Spinal cord (tissue), 10 donors: ENCODE measurements around the gene GKN2. TPM values are rescaled to one million over a fixed set of nuclear protein-coding genes. Genes with fewer than 3 reads are reported as not detected.

Experiments used
- DNase-seq, 6 donors: peaks; one replicate each; pipeline versions ENCODE4 v3.0.0 to v3.0.0-alpha.2; 2013 to 2015; ENCODE audit warnings: low spot score in 6 of 6, low read depth in 4 of 6
- H3K27ac ChIP-seq: one replicate; pipeline ENCODE4 v1.5.1; 2013; ENCODE audit warnings: low read depth, low read length, control low read depth
- H3K27me3 ChIP-seq: one replicate; pipeline ENCODE4 v1.6.1; 2013; ENCODE audit warnings: low read length; ENCODE audit not compliant: control insufficient read depth, insufficient read depth
- H3K36me3 ChIP-seq: one replicate; pipeline ENCODE4 v1.6.1; 2013; ENCODE audit warnings: low read length; ENCODE audit not compliant: control insufficient read depth, insufficient read depth
- H3K4me1 ChIP-seq: one replicate; pipeline ENCODE4 v1.6.1; 2013; ENCODE audit warnings: low read length; ENCODE audit not compliant: control insufficient read depth, insufficient read depth
- H3K4me3 ChIP-seq: one replicate; pipeline ENCODE4 v1.5.1; 2013; ENCODE audit warnings: low read depth, low read length, control low read depth
- H3K9me3 ChIP-seq: one replicate; pipeline ENCODE4 v1.6.1; 2013; ENCODE audit warnings: low read length; ENCODE audit not compliant: control insufficient read depth, insufficient read depth
- WGBS: methylation state at CpG from one replicate; pipeline ENCODE4 v1.1.5; 2013; ENCODE audit warnings: missing lambda C conversion rate; ENCODE audit not compliant: insufficient coverage; 5-methylcytosine and 5-hydroxymethylcytosine counted together
- long read RNA-seq, 4 donors: transcript quantifications; one replicate each; lab custom pipeline, GENCODE V29; 2026
- polyA plus RNA-seq, 2 donors: library from polyadenylated mRNA; unstranded; fragments of 120-200 nt; gene quantifications; one replicate each; pipeline ENCODE4 v1.2.1, GENCODE V29; 2013; ENCODE audit not compliant: insufficient read length in 2 of 2
- total RNA-seq, 2 donors: library from RNA; depleted of rRNA in 1 of 2; stranded (reverse); fragments of 120-200 nt in 1 of 2; fragments of >200 nt in 1 of 2; gene quantifications; one replicate each; pipeline versions ENCODE4 v1.2.3 to v1.2.4, GENCODE V29; 2013 to 2014
- donor health status: healthy.

GKN2 gene
- total RNA-seq (not detected), polyA plus RNA-seq (not detected)
- long read RNA-seq, donor 1 = 0 reads
- long read RNA-seq, donor 2 = 0 reads
- long read RNA-seq, donor 3 = 0 reads
- long read RNA-seq, donor 4, partial matches to known transcripts = 0 of 3 reads
- long read RNA-seq, donor 4, other reads (novel, unspliced or antisense) = 0 of 3 reads

DNA sequence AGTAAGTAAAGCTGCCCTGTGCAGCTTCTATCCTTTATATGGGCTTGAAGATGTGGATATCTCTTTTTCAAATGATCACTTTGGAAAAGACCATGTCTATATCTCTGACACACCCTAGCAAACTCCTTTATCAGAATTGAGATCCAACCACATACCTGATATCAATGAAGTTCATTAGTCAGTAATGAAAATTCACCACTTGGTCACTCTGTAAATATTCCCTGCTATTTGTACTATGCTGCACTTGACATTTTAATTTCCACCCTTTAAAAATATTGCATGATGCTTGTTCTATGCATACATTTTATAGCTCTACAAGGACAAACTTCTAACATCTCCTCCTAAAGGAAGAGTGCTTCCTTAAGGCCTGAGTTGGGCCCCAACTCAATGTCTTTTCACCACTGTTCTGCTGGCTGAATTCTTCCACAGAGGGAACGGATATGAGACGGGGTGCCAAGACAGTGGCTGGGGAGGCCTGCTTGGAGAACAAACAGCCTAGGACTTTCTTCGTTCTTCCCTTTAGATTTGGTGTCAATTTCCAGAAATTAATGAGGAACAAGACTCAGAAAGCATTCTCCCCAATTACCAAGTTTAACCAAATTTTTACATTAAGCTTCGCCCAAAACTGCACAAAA, at the start of gene GKN2:
GKN2 (minus strand) TSS at position 7 of the 635 bp plus-strand sequence. CDS start 32 bp downstream, outside the sequence.
- Histone ChIP-seq H3K27me3 (no peaks in the 10 kb centered on the region), H3K9me3 (no peaks in the 10 kb centered on the region), H3K4me3 (no peak within 1 kb of the TSS), H3K4me1 (no peaks in the 10 kb centered on the region), H3K36me3 (no peaks in the 10 kb centered on the region), H3K27ac (no peak within 1 kb of the TSS)
- no peak for DNase-seq
- WGBS = 88% methylated on average over 2 of the region's 4 CpGs

GRCh38 chr2:69001879-69002278, 49.2 kb upstream of the GKN2 start:
- Histone ChIP-seq H3K27ac (no peak overlapping the region), H3K9me3 (no peaks in the 10 kb centered on the region), H3K27me3 (no peaks in the 10 kb centered on the region), H3K4me3 (no peak overlapping the region), H3K36me3 (no peaks in the 10 kb centered on the region), H3K4me1 (no peaks in the 10 kb centered on the region)
- DNase-seq = no peak

DNA sequence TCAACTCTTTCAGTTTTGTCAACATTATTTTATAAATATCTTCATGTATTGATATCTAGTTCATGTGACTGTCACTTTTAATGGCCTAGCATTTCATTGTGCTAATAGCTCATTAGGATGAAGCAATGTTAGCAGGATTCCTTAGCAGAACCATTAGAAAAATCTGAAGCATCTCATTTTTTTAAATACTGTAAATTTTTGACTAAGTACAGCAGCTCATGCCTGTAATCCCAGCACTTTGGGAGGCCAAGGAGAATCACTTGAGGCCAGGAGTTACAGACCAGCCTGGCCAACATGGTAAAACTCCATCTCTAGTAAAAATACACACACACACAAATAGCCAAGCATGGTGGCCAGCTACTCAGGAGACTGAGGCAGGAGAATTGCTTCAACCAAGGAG, 44.7 kb upstream of the GKN2 start:
- DNase-seq = no peak
- Histone ChIP-seq H3K27ac (no peak overlapping the region), H3K9me3 (no peaks in the 10 kb centered on the region), H3K36me3 (no peaks in the 10 kb centered on the region), H3K4me3 (no peak overlapping the region), H3K4me1 (peaks cover 6% of the 10 kb centered on the region), H3K27me3 (no peaks in the 10 kb centered on the region)

- peaks cover 6% of the 10 kb centered on the region for H3K4me1 ChIP-seq
- H3K36me3 ChIP-seq = no peaks in the 10 kb centered on the region
- 50% methylated on average over 2 of the region's 3 CpGs for WGBS
- DNase-seq = no peak
- H3K27me3 ChIP-seq = no peaks in the 10 kb centered on the region
- H3K4me3 ChIP-seq = no peak overlapping the region
- no peaks in the 10 kb centered on the region for H3K9me3 ChIP-seq
- no peak overlapping the region for H3K27ac ChIP-seq
These were observed 43.2 kb upstream of the GKN2 start for GRCh38 chr2:68995916-68996315.

- H3K4me3 ChIP-seq = no peak overlapping the region
- no peaks in the 10 kb centered on the region for H3K9me3 ChIP-seq
- no peaks in the 10 kb centered on the region for H3K27me3 ChIP-seq
- peaks cover 6% of the 10 kb centered on the region for H3K4me1 ChIP-seq
- DNase-seq = peak in 1 of 6 donors; percentile 41
- 59% methylated on average over 4 of the region's 4 CpGs for WGBS
- no peak overlapping the region for H3K27ac ChIP-seq
- H3K36me3 ChIP-seq = no peaks in the 10 kb centered on the region
These were observed 42.2 kb upstream of the GKN2 start for GRCh38 chr2:68994864-68995263.

DNA sequence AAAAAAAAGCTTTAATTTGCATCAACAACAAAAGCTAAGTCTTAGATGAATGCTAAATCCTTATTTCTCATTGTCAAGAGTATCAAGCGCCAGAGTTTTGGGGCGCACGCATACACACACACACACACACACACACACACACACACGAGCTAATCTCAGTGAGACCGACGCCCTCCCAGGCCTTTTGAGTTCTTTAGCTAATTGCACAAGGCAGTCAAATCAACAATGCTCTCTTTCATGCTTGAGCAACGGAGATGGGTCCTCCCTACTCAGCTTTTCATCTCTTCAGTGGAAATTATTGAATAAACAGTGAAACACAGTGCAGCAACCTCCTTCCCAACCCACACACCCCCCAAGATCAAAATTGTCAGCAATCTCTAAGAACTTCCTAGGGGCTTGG, 41.0 kb upstream of the GKN2 start:
- H3K36me3 ChIP-seq = no peaks in the 10 kb centered on the region
- DNase-seq = peak in 1 of 6 donors; percentile 35
- no peaks in the 10 kb centered on the region for H3K9me3 ChIP-seq
- peaks cover 6% of the 10 kb centered on the region for H3K4me1 ChIP-seq
- no peak overlapping the region for H3K27ac ChIP-seq
- H3K4me3 ChIP-seq = no peak overlapping the region
- H3K27me3 ChIP-seq = no peaks in the 10 kb centered on the region
- 61% methylated on average over 7 of the region's 7 CpGs for WGBS

DNA sequence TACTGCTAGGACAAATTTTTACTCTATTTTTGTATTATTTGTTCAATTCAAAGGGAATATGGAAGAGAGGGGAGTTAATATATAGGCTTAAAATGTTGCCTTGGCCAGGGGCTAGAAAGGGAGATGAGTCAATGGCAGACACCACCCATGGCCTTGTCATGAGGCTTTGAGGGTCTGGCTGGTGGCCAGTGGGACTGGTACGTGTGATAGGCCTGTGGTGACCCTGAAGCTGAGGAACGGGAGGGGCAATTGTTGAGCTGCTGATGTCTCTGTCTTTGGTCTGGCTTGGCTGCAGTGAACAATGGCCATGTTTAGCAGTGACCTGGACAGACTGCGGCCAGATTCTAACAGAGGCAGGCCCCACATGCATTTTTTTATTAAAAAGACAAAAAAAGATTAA, 40.2 kb upstream of the GKN2 start:
- WGBS = 35% methylated on average over 2 of the region's 3 CpGs
- H3K27ac ChIP-seq = no peak overlapping the region
- H3K9me3 ChIP-seq = no peaks in the 10 kb centered on the region
- DNase-seq = no peak
- peaks cover 6% of the 10 kb centered on the region for H3K4me1 ChIP-seq
- H3K36me3 ChIP-seq = no peaks in the 10 kb centered on the region
- no peaks in the 10 kb centered on the region for H3K27me3 ChIP-seq
- H3K4me3 ChIP-seq = no peak overlapping the region

GRCh38 chr2:68992341-68992740, 39.6 kb upstream of the GKN2 start:
- 86% methylated on average over 4 of the region's 5 CpGs for WGBS
- Histone ChIP-seq H3K27ac (no peak overlapping the region), H3K9me3 (no peaks in the 10 kb centered on the region), H3K4me3 (no peak overlapping the region), H3K4me1 (peaks cover 6% of the 10 kb centered on the region), H3K27me3 (no peaks in the 10 kb centered on the region), H3K36me3 (no peaks in the 10 kb centered on the region)
- no peak for DNase-seq

DNA sequence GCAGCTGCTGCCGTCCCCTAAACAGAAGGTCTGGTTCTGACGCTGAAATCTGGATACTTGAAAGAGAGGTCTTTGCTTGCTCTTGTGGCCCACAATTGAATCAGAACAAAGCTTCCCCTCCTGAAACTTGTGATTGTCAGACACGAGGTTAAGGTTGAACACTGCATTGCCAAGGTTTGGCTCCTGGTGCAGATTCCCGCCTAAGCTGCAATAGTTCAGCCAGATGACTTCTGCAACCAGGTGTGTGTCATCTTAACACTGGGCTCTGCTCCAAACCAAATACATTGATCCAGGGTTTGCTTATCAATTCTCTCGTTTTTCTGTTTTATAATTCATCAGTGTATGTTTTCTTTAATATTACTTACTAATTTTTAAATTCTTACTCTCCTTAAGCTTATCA, 36.3 kb upstream of the GKN2 start:
- H3K4me3 ChIP-seq = no peak overlapping the region
- 24% methylated on average over 3 of the region's 5 CpGs for WGBS
- no peak overlapping the region for H3K27ac ChIP-seq
- H3K4me1 ChIP-seq = peaks cover 10% of the 10 kb centered on the region
- no peaks in the 10 kb centered on the region for H3K36me3 ChIP-seq
- H3K27me3 ChIP-seq = no peaks in the 10 kb centered on the region
- DNase-seq = no peak
- no peaks in the 10 kb centered on the region for H3K9me3 ChIP-seq

- H3K27ac ChIP-seq = no peak overlapping the region
- no peaks in the 10 kb centered on the region for H3K27me3 ChIP-seq
- H3K36me3 ChIP-seq = no peaks in the 10 kb centered on the region
- H3K4me3 ChIP-seq = no peak overlapping the region
- WGBS = 79% methylated on average over 4 of the region's 5 CpGs
- H3K4me1 ChIP-seq = peaks cover 3% of the 10 kb centered on the region
- H3K9me3 ChIP-seq = no peaks in the 10 kb centered on the region
- peak in 1 of 6 donors; percentile 37 for DNase-seq
These were observed 34.4 kb upstream of the GKN2 start for GRCh38 chr2:68987021-68987503.
